Left ventricle myocardium inferior (tissue), 1 donor: ENCODE results near the gene HGF. TPM values are rescaled to one million over a fixed set of nuclear protein-coding genes. Genes with fewer than 3 reads are reported as not detected.
A peak's percentile ranks its signal among the peaks of the same experiment; 100 is the strongest.

Experiments used
- DNase-seq: peaks from one replicate; pipeline ENCODE4 v3.0.0-alpha.2; 2020
- H3K27ac ChIP-seq: fragments of 200-600 bp; replicated peaks from 2 replicates; pipeline ENCODE4 v1.8.0; 2021
- H3K27me3 ChIP-seq: fragments of 200-600 bp; 2 replicates; pipeline ENCODE4 v1.8.0; 2021; ENCODE audit warnings: low read depth
- H3K36me3 ChIP-seq: fragments of 200-600 bp; 2 replicates; pipeline ENCODE4 v1.8.0; 2021
- H3K4me1 ChIP-seq: fragments of 200-600 bp; 2 replicates; pipeline ENCODE4 v1.8.0; 2021
- H3K4me3 ChIP-seq: fragments of 200-600 bp; 2 replicates; pipeline ENCODE4 v1.8.0; 2021; ENCODE audit warnings: mild to moderate bottlenecking, moderate library complexity
- H3K9me3 ChIP-seq: fragments of 200-600 bp; replicated peaks from 2 replicates; pipeline ENCODE4 v1.8.0; 2021
- CTCF ChIP-seq: fragments of 200-600 bp; IDR thresholded peaks from 2 replicates; pipeline ENCODE4 v1.8.0; 2021; ENCODE audit warnings: antibody characterized with exemption, mild to moderate bottlenecking, borderline replicate concordance
- intact Hi-C: fragments of 100-400 bp; cut with micrococcal nuclease; formaldehyde crosslinking; loops from one replicate; pipeline ENCODE4 v1.11.0; 2022
- total RNA-seq: library from RNA; stranded (reverse); fragmentation: NEBNext Ultra II Directional; extraction: Animal tissue kit (Norgen Biotek cat#: 25700); gene quantifications from one replicate; pipeline ENCODE4 v1.2.1, GENCODE V29; 2021
- donor health status: DM: no; HTN: yes; CAD: no; lungs with severe emphysema.

Gene HGF
- total RNA-seq, 1 donor from 2014 or later = 2.3 TPM

DNA sequence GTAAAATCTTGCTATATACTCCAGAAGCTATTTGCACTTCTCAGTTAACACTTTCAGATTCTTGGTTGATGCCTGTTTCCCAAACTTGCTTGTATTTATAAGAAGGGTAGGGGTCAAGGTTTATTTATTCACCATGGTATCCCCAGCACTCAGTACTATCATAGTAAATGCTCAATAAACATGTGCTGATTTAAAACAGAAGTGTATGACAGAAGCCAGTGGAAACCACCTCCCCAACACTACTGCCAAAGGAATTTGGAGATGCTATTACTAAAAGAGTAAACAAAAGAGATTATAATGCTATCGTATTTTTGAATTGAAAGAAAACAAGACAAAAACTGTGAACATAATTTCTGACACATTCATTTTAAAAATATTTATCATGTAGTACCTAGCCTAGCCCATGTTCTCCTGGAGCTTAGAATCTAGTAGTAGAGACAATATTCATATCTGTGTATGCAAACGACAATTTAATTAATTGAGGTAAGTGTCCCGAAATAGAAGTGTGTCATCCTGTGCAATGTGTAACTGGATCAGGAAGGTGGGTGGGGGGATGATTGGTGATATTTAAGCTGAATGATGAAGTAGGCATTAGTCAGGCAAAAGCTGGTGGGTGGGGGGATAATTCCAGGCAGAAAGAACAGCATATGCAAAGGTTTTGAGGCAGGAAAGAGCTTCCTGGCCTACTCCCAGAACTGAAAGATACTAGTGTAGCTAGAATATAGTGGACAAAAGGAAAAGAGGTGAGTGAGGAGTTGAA is 77.5 kb downstream of the HGF start:
- TF ChIP-seq CTCF = no peak
- Histone ChIP-seq H3K36me3 (no peaks in the 10 kb centered on the region), H3K27me3 (no peaks in the 10 kb centered on the region), H3K4me1 (peaks cover 4% of the 10 kb centered on the region), H3K4me3 (no peak overlapping the region), H3K27ac (no peak overlapping the region), H3K9me3 (no peaks in the 10 kb centered on the region)
- no peak for DNase-seq
- intact Hi-C loops = no loop called here

DNA sequence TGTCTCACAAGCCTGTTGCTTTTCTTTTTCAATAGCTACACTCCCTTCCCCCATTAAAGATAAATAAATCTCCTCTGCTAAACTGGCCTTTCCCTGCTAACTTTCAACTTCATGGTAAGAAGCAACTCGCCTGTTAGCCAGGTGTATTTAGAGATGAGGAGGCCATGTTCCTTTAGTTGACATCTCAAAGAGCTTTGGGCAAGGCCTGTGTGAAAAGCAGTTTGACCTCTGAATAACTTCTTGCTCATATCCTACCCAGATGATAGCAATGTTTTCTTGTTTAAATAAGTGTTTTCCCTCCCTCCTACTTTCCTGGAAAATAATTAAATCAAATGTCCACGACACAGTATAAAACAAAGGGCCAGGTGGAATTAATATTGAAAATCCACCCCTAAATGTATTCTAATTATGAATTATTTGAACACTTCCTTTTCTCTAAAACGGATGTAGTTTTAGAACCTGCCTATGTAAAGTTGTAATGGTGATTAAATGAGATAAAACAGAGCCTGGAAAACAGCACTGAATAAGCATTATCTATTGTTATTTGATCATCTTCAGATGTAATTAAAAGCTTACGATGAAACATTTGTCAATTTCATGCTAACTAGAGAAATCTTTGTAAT is 78.5 kb downstream of the HGF start:
- intact Hi-C loops = no loop called here
- Histone ChIP-seq H3K9me3 (no peaks in the 10 kb centered on the region), H3K27ac (peak overlapping the region; percentile 13), H3K4me3 (no peak overlapping the region), H3K27me3 (no peaks in the 10 kb centered on the region), H3K36me3 (no peaks in the 10 kb centered on the region), H3K4me1 (peaks cover 4% of the 10 kb centered on the region)
- DNase-seq = no peak
- no peak for TF ChIP-seq CTCF

GRCh38 chr7:81690688-81691087 is 79.2 kb downstream of the HGF start:
- Histone ChIP-seq H3K36me3 (no peaks in the 10 kb centered on the region), H3K27me3 (no peaks in the 10 kb centered on the region), H3K4me1 (peaks cover 4% of the 10 kb centered on the region), H3K27ac (peak overlapping the region; percentile 13), H3K4me3 (no peak overlapping the region), H3K9me3 (no peaks in the 10 kb centered on the region)
- intact Hi-C loops = no loop called here
- TF ChIP-seq CTCF = no peak
- DNase-seq = no peak

DNA sequence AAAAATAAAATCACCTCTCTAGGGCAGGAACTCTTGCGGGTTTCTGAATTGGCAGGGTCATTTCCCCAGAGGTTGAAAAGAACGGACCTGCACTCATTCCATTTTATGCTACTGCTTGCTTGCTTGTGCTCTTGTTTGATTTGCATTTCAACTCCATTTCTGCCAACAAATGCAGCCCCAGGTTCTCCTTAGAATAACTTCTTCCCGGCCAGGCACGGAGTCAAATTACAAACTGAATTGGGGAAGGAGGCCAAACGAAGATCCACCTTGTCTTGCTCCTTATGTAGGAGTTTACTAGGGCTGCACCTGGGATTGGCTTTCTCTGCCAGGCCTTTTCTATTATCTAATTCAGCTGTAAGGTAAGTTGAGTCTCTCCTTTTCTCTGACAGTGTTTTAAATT is 79.6 kb downstream of the HGF start:
- Histone ChIP-seq H3K27ac (no peak overlapping the region), H3K9me3 (no peaks in the 10 kb centered on the region), H3K27me3 (no peaks in the 10 kb centered on the region), H3K36me3 (no peaks in the 10 kb centered on the region), H3K4me3 (no peak overlapping the region), H3K4me1 (peaks cover 4% of the 10 kb centered on the region)
- no peak for DNase-seq
- intact Hi-C loops = no loop called here
- TF ChIP-seq CTCF = no peak

GRCh38 chr7:81688622-81689411 is 81.0 kb downstream of the HGF start:
- no peak for DNase-seq
- intact Hi-C loops = no loop called here
- no peak overlapping the region for H3K4me3 ChIP-seq
- no peaks in the 10 kb centered on the region for H3K27me3 ChIP-seq
- no peaks in the 10 kb centered on the region for H3K9me3 ChIP-seq
- no peak for TF ChIP-seq CTCF
- no peaks in the 10 kb centered on the region for H3K36me3 ChIP-seq
- H3K4me1 ChIP-seq = peaks cover 8% of the 10 kb centered on the region
- no peak overlapping the region for H3K27ac ChIP-seq
